ENCODE results near the gene JADE1. TPM values are rescaled to one million over a fixed set of nuclear protein-coding genes. Genes with fewer than 3 reads are reported as not detected.

JADE1 gene
- total and polyA plus RNA-seq, 3 donors from 2014 or later: 19.1 to 32.2 (median 28.9) TPM

DNA sequence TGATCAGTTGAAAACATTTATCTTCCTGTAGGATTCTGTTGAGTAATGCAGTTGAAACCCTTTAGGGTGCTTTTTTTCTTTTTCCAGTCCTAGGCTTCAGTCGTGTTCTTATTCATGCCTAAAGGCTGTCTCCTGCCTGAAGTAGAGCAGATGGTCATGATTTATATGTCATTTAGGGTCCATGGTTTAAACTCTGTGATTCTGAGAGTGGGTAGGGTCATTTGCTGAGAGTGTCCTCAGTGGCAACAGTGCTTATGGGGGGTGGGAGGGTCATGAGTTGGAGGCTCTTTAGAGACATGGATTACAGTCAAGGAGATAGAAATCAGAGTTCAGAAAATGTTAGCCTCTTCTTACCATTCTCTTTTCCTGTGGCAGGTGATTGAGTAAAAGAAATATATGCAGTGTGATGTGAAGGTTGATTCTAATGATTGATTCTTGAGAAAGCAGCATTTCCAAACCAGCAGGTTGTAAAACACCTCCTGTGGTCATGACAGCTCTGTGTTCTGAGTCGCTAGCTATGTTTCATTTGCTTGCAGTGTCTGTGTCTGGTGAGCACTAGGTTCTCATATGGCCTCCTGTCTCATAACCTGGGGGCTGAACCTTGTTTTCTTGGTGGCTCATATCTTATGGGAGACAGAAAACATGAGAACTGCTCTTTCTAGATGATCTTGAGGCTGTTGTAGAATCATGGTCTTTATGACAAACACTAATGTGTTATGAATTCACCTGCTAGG, 60.4 kb downstream of the JADE1 start:
- Histone ChIP-seq H3K36me3 (ENCODE audit: low read depth, missing control alignments) (no peaks in the 10 kb centered on the region), H3K27me3 (no peaks in the 10 kb centered on the region), H3K27ac (no peak overlapping the region), H3K4me3 (no peak overlapping the region), H3K4me1 (no peaks in the 10 kb centered on the region), H3K9me3 (no peaks in the 10 kb centered on the region)
- TF ChIP-seq POLR2A (IDR thresholded peaks at IDR 0.05): no peak
- no peak for TF ChIP-seq CTCF (IDR thresholded peaks at IDR 0.05)
- DNase-seq: no peak
- intact Hi-C loops (cut with DNase I; ENCODE audit: low total_unique reads): loop anchor here (10.0 kb wide), 1 partner anchor 415 kb away; no protein-coding TSS in a partner anchor
- WGBS, 2 donors: 85 to 90% methylated on average over 2 of the region's 2 CpGs

DNA sequence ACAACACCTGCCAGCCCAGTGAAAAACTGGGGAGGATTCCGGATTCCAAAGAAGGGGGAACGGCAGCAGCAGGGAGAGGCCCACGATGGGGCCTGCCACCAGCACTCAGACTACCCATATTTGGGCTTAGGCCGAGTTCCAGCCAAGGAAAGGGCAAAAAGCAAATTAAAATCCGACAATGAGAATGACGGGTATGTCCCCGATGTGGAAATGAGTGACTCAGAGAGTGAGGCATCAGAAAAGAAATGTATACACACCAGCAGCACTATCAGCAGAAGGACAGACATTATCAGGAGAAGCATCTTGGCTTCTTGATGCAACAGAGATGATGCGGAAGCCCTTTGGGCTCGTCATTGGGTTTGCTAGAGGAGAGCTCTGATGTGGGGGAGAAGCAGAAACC, 62.4 kb downstream of the JADE1 start:
- no peaks in the 10 kb centered on the region for H3K27me3 ChIP-seq
- no peaks in the 10 kb centered on the region for H3K4me1 ChIP-seq
- 94 to 95% methylated on average over 9 of the region's 9 CpGs for WGBS, 2 donors
- no peak for DNase-seq
- H3K27ac ChIP-seq: no peak overlapping the region
- intact Hi-C loops (cut with DNase I; ENCODE audit: low total_unique reads): no loop called here
- no peaks in the 10 kb centered on the region for H3K9me3 ChIP-seq
- TF ChIP-seq POLR2A (IDR thresholded peaks at IDR 0.05) (no peak), CTCF (IDR thresholded peaks at IDR 0.05) (no peak)
- no peaks in the 10 kb centered on the region for H3K36me3 ChIP-seq (ENCODE audit: low read depth, missing control alignments)
- H3K4me3 ChIP-seq: no peak overlapping the region

DNA sequence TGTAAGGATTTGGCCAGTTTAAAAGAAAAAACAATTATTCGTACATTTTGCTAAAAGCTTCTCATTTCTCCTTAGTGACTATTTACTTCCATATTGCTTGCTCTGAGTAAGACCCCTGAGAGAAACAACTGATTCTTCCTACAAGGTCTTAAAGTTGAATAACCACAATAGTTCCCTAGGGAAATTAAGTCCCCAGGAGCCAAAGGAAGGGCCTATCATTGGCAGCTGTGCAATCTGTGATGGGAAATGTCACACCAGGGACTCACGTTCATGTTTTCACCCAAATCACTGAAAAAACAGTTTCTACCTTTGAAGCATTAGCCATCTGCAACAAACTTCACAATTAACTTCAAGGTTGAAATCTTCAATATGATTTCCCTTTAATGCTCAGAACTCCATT, 66.7 kb downstream of the JADE1 start:
- Histone ChIP-seq H3K4me3 (no peak overlapping the region), H3K4me1 (no peaks in the 10 kb centered on the region), H3K27ac (no peak overlapping the region), H3K27me3 (no peaks in the 10 kb centered on the region), H3K9me3 (no peaks in the 10 kb centered on the region), H3K36me3 (ENCODE audit: low read depth, missing control alignments) (no peaks in the 10 kb centered on the region)
- WGBS, 2 donors: 86 to 91% methylated on average over 2 of the region's 2 CpGs
- no peak for DNase-seq
- TF ChIP-seq CTCF (IDR thresholded peaks at IDR 0.05): no peak
- TF ChIP-seq POLR2A (IDR thresholded peaks at IDR 0.05): no peak
- intact Hi-C loops (cut with DNase I; ENCODE audit: low total_unique reads): no loop called here

DNA sequence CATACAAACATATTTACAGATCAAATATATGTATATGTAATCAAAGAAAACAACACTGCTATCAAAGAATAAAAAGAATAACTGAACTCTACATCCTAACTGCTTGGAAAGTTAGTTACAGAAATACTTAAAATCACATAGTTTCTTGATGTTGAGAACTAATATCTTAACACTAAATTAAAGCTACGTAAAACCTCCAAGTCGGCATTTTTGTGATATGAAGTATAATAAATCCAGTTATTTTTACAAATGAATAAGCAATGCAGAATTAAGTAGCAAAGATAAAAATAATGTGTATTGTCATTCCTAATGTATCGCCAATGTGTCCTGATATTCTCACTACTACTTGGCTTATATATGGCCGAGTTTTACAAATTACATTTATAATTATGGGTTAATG, 68.4 kb downstream of the JADE1 start:
- no peak overlapping the region for H3K27ac ChIP-seq
- no peak for TF ChIP-seq POLR2A (IDR thresholded peaks at IDR 0.05)
- TF ChIP-seq CTCF (IDR thresholded peaks at IDR 0.05): no peak
- intact Hi-C loops (cut with DNase I; ENCODE audit: low total_unique reads): no loop called here
- DNase-seq: no peak
- 85 to 88% methylated on average over 4 of the region's 4 CpGs for WGBS, 2 donors
- no peaks in the 10 kb centered on the region for H3K36me3 ChIP-seq (ENCODE audit: low read depth, missing control alignments)
- H3K27me3 ChIP-seq: no peaks in the 10 kb centered on the region
- H3K9me3 ChIP-seq: no peaks in the 10 kb centered on the region
- H3K4me3 ChIP-seq: no peak overlapping the region
- H3K4me1 ChIP-seq: no peaks in the 10 kb centered on the region

- H3K36me3 ChIP-seq (ENCODE audit: low read depth, missing control alignments): no peaks in the 10 kb centered on the region
- TF ChIP-seq CTCF (IDR thresholded peaks at IDR 0.05) (no peak), POLR2A (IDR thresholded peaks at IDR 0.05) (no peak)
- no peak overlapping the region for H3K27ac ChIP-seq
- H3K4me3 ChIP-seq: no peak overlapping the region
- DNase-seq: no peak
- no peaks in the 10 kb centered on the region for H3K27me3 ChIP-seq
- intact Hi-C loops (cut with DNase I; ENCODE audit: low total_unique reads): no loop called here
- H3K9me3 ChIP-seq: no peaks in the 10 kb centered on the region
- 76 to 80% methylated on average over 2 of the region's 2 CpGs for WGBS, 2 donors
- H3K4me1 ChIP-seq: no peaks in the 10 kb centered on the region
Observed at GRCh38 chr4:128879283-128879682, 69.8 kb downstream of the JADE1 start.

Measured in testis (tissue), 3 donors.